Measurements from ENCODE around the gene BCL7C. TPM values are rescaled to one million over a fixed set of nuclear protein-coding genes. Genes with fewer than 3 reads are reported as not detected.

BCL7C gene
- total and polyA plus RNA-seq, 2 donors from 2014 or later = 40.0 to 77.9 TPM

- FAIRE-seq = no peak
- no peak overlapping the region for H3K27ac ChIP-seq (ENCODE audit: low read depth in 2 of 2, low read length in 2 of 2)
- TF ChIP-seq CTCF (IDR thresholded peaks at IDR 0.05; ENCODE audit: borderline replicate concordance, extremely low read depth, insufficient read depth) = no peak
Measured at GRCh38 chr16:30844346-30844670, 49.6 kb downstream of the BCL7C start.

GRCh38 chr16:30843501-30843900 is 50.4 kb downstream of the BCL7C start:
- no peaks in the 10 kb centered on the region for H3K27me3 ChIP-seq (ENCODE audit: control insufficient read depth, insufficient read depth, low read length)
- H3K4me1 ChIP-seq (ENCODE audit: control insufficient read depth in 2 of 3, insufficient read depth in 2 of 3, low read depth in 1 of 3, low read length in 3 of 3) = peaks cover 0 to 7% (median 6%) of the 10 kb centered on the region in 3 donors
- FAIRE-seq (no peak), DNase-seq (no peak)
- H3K9me3 ChIP-seq (ENCODE audit: control insufficient read depth in 2 of 3, insufficient read depth in 1 of 3, low read length in 3 of 3) = no peaks in the 10 kb centered on the region
- H3K4me3 ChIP-seq (ENCODE audit: low read length in 3 of 3) = no peak overlapping the region
- H3K27ac ChIP-seq (ENCODE audit: low read depth in 2 of 2, low read length in 2 of 2) = no peak overlapping the region
- H3K9ac ChIP-seq (ENCODE audit: low read length in 3 of 3) = no peak overlapping the region
- H3K36me3 ChIP-seq (ENCODE audit: control insufficient read depth in 2 of 3, insufficient read depth in 3 of 3, low read length in 3 of 3) = no peaks in the 10 kb centered on the region
- TF ChIP-seq CTCF (IDR thresholded peaks at IDR 0.05; ENCODE audit: borderline replicate concordance, extremely low read depth, insufficient read depth) = no peak
- intact Hi-C loops (cut with DNase I) = no loop called here

More at GRCh38 chr16:30844346-30844670, 49.6 kb downstream of the BCL7C start:
- no peak for DNase-seq
- Histone ChIP-seq H3K36me3 (ENCODE audit: control insufficient read depth in 2 of 3, insufficient read depth in 3 of 3, low read length in 3 of 3) (no peaks in the 10 kb centered on the region), H3K4me3 (ENCODE audit: low read length in 3 of 3) (no peak overlapping the region), H3K27me3 (ENCODE audit: control insufficient read depth, insufficient read depth, low read length) (no peaks in the 10 kb centered on the region), H3K9ac (ENCODE audit: low read length in 3 of 3) (no peak overlapping the region), H3K4me1 (ENCODE audit: control insufficient read depth in 2 of 3, insufficient read depth in 2 of 3, low read depth in 1 of 3, low read length in 3 of 3) (peaks cover 0 to 7% (median under 1%) of the 10 kb centered on the region in 3 donors), H3K9me3 (ENCODE audit: control insufficient read depth in 2 of 3, insufficient read depth in 1 of 3, low read length in 3 of 3) (no peaks in the 10 kb centered on the region)
- intact Hi-C loops (cut with DNase I) = no loop called here

GRCh38 chr16:30842971-30843370 is 50.9 kb downstream of the BCL7C start:
- Histone ChIP-seq H3K36me3 (ENCODE audit: control insufficient read depth in 2 of 3, insufficient read depth in 3 of 3, low read length in 3 of 3) (no peaks in the 10 kb centered on the region), H3K9me3 (ENCODE audit: control insufficient read depth in 2 of 3, insufficient read depth in 1 of 3, low read length in 3 of 3) (no peaks in the 10 kb centered on the region), H3K4me3 (ENCODE audit: low read length in 3 of 3) (no peak overlapping the region), H3K27me3 (ENCODE audit: control insufficient read depth, insufficient read depth, low read length) (no peaks in the 10 kb centered on the region), H3K9ac (ENCODE audit: low read length in 3 of 3) (no peak overlapping the region), H3K27ac (ENCODE audit: low read depth in 2 of 2, low read length in 2 of 2) (no peak overlapping the region), H3K4me1 (ENCODE audit: control insufficient read depth in 2 of 3, insufficient read depth in 2 of 3, low read depth in 1 of 3, low read length in 3 of 3) (peaks cover 0 to 7% (median 6%) of the 10 kb centered on the region in 3 donors)
- TF ChIP-seq CTCF (IDR thresholded peaks at IDR 0.05; ENCODE audit: borderline replicate concordance, extremely low read depth, insufficient read depth) = no peak
- intact Hi-C loops (cut with DNase I) = no loop called here
- no peak for FAIRE-seq
- no peak for DNase-seq

GRCh38 chr16:30841332-30841731 is 52.5 kb downstream of the BCL7C start:
- DNase-seq (no peak), FAIRE-seq (no peak)
- intact Hi-C loops (cut with DNase I) = no loop called here
- no peak for TF ChIP-seq CTCF (IDR thresholded peaks at IDR 0.05; ENCODE audit: borderline replicate concordance, extremely low read depth, insufficient read depth)
- H3K36me3 ChIP-seq (ENCODE audit: control insufficient read depth in 2 of 3, insufficient read depth in 3 of 3, low read length in 3 of 3) = no peaks in the 10 kb centered on the region
- no peaks in the 10 kb centered on the region for H3K9me3 ChIP-seq (ENCODE audit: control insufficient read depth in 2 of 3, insufficient read depth in 1 of 3, low read length in 3 of 3)
- no peak overlapping the region for H3K27ac ChIP-seq (ENCODE audit: low read depth in 2 of 2, low read length in 2 of 2)
- no peak overlapping the region for H3K9ac ChIP-seq (ENCODE audit: low read length in 3 of 3)
- no peak overlapping the region for H3K4me3 ChIP-seq (ENCODE audit: low read length in 3 of 3)
- peaks cover 0 to 7% (median 6%) of the 10 kb centered on the region in 3 donors for H3K4me1 ChIP-seq (ENCODE audit: control insufficient read depth in 2 of 3, insufficient read depth in 2 of 3, low read depth in 1 of 3, low read length in 3 of 3)
- no peaks in the 10 kb centered on the region for H3K27me3 ChIP-seq (ENCODE audit: control insufficient read depth, insufficient read depth, low read length)
